RCC 7860 (cell line): ENCODE results near the gene VIPR2.
"Not testable (repeated sequence)": the region's sequence is repeated elsewhere in the genome, so short reads cannot be mapped to it uniquely, and the experiment has no call there.

ENCODE experiments used
- DNase-seq: peaks from one replicate; pipeline ENCODE4 v3.0.0-alpha.2; 2015; ENCODE audit warnings: low spot score
- FAIRE-seq: peaks from 2 replicates; lab custom pipeline; 2012; peaks lifted over from hg19 to GRCh38; lab: Jason Lieb, UNC

Gene VIPR2

DNA sequence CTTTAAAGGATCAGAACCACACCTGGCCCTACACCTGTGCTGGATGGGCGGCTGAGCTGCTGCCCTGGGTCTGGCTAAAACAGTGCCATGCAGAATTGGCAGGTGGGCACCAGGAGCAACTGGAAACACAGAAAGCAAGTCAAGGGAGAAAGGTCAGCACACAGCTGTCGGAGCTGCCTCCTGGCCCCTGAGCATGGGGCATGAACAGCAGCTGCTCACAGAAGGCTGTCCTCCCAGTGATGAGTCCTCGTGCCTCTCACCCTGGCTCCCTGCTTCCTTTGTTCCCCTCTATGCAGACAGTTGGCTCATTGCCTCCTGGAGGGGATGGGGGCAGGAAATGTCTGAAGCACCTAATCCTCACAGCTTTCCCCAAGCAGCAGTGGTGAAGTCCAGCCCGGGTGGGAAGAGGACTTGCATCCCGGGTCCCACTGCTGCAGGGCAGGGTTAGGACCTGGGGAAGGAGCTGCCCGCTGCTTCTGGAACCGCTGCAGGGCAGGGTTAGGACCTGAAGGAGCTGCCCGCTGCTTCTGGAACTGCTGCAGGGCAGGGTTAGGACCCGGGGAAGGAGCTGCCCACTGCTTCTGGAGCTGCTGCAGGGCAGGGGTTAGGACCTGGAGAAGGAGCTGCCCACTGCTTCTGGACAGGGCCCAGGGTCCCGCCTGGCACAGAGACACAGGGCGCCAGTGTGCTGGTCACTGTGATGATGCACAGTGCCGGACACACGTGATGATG lies 37.3 kb downstream of the VIPR2 start:
- FAIRE-seq (no peak), DNase-seq (no peak)

DNA sequence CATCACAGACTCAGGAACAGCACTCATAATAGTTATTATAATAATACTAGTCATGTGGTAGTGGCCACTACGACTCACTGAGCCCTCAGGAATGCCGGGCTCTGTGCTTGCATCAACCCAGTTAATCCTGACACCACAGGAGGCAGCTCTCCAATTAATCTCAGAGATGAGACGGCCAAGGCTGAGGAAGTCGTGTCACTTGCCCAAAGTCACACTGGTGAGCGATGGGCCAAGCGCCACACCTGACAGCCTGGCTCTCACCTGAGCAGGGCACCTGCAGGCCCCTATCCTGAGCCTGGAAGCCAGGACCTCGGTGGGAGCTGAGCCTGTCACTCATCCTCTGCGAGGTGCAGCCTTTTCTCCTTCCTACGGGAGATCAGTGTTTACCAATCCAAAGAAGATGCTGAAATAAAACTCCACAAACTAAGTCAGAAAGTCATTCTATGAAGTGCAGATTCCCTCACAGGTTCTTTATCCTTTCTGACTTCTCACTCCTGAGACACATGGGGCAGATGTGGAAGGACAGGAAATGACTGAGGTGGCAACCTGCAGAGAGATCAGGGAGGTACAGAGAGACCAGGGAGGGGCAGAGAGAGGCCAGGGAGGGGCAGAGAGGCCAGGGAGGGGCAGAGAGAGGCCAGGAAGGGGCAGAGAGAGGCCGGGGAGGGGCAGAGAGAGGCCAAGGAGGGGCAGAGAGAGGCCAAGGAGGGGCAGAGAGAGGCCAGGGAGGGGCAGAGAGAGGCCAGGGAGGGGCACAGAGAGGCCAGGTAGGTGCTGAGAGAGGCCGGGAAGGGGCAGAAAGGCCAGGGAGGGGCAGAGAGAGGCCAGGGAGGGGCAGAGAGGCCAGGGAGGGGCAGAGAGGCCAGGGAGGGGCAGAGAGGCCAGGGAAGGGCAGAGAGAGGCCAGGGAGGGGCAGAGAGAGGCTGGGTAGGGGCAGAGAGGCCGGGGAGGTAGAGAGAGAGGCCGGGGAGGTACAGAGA lies 38.5 kb downstream of the VIPR2 start:
- DNase-seq: no peak
- no peak for FAIRE-seq

DNA sequence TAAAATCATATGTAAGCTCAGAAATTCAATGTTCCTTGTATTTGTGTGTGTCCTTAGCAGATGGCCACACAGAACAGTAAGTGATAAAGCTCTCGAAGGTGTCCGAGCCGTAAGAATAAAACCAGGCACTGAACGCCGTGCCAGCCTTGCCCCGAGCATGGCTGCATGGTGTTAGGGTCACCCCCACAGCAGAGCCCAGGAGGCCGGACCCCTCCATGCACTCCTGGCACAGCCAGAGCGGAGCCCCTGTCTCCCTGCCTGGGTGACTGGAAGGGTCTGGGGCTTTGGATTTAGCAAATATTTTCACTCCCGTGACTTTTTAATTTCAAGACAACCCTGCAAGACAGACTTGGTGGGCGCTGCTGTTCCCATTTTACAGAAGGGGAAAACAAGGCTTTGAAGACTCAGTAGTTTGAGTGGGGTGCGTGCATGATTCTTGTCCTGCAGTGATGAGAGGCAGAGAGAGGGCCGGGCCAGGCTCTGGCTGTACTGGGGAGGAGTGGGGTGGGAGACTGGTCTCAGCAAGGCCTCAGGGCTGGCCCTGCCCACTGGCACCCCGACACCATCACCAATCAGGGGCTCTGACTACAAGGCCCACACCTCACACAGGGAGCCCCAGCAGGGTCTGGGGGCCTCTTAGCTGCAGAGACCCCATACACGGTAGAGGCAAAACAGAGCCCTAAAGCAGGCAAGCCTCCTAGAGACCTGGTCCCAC lies 39.4 kb downstream of the VIPR2 start:
- DNase-seq (no peak), FAIRE-seq (no peak)

DNA sequence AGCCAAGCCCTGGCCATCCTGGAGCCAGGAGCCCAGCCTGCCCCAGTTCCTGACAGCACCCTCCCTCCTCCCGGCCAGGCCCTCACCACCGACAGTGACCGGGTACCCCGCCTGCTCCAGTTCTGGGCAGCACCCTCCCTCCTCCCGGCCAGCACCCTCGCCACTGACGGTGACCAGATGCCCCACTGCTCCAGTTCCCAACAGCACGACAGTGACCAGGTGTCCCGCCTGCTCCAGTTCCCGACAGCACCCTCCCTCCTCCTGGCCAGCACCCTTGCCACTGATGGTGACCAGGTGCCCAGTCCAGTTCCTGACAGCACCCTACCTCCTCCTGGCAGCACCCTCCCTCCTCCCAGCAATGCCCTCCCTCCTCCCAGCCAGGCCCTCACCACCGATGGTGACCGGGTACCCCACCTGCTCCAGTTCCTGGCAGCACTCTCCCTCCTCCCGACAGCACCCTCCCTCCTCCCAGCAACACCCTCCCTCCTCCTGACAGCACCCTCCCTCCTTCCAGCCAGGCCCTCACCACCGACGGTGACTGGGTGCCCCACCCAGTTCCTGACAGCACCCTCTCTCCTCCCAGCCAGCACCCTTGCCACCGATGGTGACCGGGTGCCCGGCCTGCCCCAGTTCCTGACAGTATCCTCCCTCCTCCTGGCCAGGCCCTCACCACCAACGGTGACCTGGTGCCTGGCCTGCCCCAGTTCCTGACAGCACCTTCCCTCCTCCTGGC lies 40.3 kb downstream of the VIPR2 start:
- no peak for DNase-seq

DNA sequence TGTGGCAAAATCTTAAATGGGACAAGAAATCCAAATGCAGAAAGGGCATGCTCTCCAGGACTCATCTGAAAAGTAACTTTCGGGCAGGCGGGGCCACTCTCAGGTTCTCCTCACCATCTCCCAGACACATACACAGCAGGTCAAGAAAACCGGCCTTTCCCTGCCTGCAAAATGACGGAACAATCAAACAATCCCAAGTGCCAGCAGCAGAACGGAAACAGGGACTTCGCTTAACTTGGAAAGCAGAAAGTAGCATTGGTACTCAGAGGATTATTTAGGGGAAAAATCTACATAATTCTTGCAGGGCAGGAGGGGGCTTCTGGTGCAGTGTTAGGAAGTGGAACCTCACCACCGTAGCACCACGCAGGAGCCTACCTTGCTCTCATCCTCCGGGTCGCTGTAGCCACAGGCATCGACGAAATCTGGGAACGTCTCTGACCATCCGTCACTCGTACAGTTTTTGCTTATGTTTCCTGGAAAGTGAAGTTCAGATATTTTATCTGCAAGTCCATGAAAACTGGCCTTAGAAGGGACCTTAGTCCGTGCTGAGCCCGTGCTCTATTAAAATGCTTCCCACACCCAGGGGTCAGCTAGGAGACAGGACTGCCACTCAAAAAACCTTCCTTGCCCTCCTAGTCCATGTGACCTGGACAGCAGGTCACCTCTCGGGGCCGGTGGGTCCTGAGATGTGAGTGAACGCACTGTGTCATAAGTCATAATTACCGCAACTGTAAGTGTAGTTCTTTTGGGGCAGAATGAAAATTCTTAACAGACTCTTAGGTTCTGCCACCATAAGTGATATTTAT lies 41.1 kb downstream of the VIPR2 start:
- DNase-seq (no peak), FAIRE-seq (no peak)

More for the DNA sequence above, 40.3 kb downstream of the VIPR2 start:
- no peak for FAIRE-seq

DNA sequence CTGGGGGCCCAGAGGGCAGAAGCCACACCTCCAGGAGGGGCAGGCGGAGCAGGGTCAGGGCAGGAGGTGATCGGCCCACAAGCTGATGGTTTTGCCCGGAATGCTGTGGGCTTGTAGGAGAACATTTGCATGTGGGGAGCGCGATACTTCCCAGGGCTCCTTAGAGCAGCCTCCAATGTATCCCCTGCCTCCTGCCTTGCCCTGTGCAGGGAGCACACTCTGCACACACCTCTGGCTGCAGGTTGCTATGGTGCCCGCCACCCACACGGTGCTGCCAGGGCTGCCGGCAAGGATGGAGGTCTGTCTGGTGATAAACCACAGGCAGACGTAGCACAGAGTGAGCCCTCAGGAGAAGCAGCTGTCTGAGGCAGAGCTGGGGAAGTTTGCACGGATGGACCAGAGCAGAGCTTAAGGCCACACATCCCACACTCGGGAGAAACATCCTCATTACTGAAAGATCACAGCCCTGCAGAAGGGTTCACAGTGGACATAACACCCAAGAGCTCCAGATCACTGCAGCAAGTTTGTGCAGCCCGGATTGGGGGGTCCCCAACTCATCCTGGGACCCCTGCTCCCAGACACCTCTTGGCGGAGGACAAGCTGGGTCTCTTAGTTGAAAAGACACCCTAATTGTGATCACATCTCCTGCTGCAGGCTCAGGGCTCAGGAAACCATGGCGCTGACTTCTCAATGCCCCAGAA lies 41.8 kb downstream of the VIPR2 start:
- no peak for DNase-seq
- no peak for FAIRE-seq

DNA sequence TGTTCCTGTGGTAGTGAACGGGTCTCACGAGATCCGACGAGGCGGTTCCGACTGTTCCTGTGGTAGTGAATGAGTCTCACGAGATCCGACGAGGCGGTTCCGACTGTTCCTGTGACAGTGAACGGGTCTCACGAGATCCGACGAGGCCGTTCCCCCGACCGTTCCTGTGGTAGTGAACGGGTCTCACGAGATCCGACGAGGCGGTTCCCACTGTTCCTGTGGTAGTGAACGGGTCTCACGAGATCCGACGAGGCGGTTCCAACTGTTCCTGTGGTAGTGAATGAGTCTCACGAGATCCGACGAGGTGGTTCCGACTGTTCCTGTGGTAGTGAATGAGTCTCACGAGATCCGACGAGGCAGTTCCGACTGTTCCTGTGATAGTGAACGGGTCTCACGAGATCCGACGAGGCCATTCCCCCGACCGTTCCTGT lies 43.0 kb downstream of the VIPR2 start:
- not testable (repeated sequence) for DNase-seq, FAIRE-seq

DNA sequence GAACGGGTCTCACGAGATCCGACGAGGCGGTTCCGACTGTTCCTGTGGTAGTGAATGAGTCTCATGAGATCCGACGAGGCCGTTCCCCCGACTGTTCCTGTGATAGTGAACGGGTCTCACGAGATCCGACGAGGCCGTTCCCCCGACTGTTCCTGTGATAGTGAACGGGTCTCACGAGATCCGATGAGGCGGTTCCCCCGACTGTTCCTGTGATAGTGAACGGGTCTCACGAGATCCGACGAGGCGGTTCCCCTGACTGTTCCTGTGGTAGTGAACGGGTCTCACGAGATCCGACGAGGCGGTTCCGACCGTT lies 43.6 kb downstream of the VIPR2 start:
- FAIRE-seq: not testable (repeated sequence)

DNA sequence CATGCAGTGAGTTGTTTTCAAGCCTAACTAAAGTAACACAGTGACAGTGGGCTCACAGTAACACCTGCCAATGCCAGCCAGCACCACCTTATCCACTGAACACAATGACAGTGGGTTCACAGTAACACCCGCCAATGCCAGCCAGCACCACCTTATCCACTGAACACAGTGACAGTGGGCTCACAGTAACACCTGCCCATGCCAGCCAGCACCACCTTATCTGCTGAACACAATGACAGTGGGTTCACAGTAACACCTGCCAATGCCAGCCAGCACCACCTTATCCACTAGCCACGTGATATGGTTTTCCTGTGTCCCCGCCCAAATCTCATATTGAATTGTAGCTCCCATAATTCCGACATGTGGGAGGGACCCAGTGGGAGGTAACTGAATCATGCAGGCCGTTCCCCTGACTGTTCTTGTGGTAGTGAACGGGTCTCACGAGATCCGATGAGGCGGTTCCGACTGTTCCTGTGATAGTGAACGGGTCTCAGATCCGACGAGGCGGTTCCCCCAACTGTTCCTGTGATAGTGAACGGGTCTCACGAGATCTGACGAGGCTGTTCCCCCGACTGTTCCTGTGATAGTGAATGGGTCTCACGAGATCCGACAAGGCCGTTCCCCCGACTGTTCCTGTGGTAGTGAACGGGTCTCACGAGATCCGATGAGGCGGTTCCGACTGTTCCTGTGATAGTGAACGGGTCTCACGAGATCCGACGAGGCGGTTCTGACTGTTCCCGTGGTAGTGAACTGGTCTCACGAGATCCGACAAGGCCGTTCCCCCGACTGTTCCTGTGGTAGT lies 44.2 kb downstream of the VIPR2 start:
- not testable (repeated sequence) for FAIRE-seq

More for the DNA sequence above, 43.6 kb downstream of the VIPR2 start:
- not testable (repeated sequence) for DNase-seq

DNA sequence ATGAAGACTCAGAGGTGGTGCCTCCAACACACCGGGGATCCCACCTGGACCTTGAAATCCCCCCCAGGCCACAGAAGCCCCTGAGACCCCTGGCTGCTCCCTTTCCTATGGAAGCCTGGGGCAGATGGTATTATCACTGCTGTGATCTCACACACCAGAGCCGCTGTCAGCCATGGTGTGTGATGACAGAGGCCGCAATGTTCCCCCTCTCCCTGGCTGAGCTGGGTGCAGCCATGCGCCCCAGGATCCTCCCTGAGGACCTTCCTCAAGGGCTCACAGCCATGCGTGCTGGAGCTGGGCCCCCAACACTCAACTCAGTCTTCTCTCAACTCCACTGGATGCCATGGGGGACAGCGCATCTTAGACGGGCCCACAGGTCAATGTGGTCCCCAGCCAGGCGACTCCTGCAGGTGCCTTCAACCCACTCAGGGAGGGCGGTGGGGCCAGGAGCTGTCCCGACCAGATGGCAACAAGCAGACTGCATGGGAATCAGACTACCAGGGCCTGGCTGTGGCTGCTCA lies 44.9 kb downstream of the VIPR2 start:
- no peak for DNase-seq
- FAIRE-seq: no peak

More for the DNA sequence above, 44.2 kb downstream of the VIPR2 start:
- not testable (repeated sequence) for DNase-seq

DNA sequence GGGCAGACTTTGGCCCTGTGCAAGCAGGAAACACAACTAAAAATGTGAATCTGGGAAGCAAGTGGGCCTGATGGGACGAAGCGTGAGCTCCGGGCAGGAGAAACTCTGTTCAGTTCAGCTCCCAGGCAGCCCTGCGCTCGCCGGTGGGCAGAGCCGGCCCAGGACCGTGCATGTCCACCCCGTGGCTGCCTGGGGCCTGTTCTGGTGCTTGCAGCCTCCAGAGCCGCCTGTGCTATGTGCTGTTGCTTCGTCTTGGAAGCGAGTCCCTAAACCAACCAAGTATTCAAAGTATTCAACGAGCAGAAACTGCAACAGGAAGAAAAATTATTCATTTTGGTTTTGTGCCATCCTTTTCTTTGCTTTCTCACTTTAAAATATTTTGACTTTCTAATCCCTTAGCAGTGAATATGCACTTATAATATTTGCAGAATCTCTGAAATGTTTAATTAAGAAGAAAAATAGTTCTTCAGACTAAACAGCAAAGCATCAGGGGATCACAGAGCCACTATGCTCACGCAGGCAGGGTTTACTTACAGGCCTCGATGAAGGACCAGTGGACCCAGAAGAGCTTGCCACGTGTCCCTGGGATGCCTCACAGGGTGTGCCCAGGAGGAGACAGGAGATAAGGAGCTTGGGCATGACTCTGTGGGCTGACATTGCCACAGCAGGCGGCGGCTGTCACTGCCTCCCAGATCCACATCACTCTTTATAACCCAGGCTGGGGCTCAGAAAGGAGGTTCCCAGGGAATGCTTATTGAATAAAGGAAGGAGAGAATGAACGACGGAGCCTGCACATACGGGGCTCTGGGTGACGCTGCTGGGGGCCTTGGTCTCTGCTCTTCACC lies 45.6 kb downstream of the VIPR2 start:
- FAIRE-seq: no peak

DNA sequence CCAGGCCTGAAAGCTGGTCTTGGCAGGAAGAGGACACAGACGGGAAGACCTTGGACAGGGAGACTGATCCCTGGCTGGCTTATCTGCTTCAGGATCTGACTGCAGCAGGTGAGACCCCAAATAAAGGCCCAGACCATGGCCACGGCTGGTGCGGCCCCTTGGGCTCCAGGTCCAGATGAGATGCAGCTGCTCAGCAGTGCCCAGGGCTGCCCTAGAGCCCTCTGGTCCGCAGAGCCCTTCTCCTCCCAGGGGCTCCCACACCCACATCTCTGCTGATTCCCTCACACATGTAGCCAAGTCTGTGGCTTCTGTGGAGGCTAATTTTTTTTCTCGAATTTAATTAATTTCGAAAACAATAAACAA lies 46.3 kb downstream of the VIPR2 start:
- no peak for FAIRE-seq

More for the DNA sequence above, 45.6 kb downstream of the VIPR2 start:
- no peak for DNase-seq

DNA sequence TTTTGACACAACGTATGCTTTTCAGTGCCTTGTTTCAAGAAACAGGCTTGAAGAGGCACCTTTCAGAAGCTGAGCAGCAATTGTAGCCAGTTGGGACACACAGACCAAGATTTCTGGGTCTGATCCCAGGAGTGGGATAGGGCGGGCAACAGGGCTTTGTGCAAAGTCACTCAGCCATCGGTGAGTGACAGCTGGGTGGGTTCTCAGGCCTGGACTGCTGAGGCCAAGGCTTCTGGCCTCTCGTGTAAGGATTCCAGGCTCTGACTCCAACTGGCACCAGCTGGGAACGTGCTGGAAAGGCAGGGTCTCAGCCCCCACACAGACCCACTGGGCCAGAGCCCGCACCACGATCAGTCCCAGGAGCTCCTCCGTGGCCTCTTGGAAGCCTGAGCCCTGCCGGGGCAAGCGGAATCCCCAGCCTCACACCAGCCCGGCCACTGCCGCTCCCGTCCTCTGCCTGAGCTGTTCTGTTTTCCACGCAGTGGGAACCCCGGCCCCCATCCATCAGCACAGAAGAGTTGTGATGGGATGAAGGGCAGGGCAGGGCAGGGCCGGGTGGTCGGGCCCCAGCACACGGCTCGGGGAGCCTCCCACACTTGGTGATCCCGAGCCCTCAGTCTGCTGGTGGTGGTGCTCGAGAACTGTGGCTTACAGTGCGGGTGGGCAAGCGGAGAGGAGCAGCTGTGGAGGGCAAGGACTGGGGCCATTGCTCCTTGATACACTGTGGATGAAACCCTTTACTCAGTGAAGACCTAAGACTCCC lies 46.8 kb downstream of the VIPR2 start:
- DNase-seq (no peak), FAIRE-seq (no peak)

More for the DNA sequence above, 46.3 kb downstream of the VIPR2 start:
- no peak for DNase-seq

DNA sequence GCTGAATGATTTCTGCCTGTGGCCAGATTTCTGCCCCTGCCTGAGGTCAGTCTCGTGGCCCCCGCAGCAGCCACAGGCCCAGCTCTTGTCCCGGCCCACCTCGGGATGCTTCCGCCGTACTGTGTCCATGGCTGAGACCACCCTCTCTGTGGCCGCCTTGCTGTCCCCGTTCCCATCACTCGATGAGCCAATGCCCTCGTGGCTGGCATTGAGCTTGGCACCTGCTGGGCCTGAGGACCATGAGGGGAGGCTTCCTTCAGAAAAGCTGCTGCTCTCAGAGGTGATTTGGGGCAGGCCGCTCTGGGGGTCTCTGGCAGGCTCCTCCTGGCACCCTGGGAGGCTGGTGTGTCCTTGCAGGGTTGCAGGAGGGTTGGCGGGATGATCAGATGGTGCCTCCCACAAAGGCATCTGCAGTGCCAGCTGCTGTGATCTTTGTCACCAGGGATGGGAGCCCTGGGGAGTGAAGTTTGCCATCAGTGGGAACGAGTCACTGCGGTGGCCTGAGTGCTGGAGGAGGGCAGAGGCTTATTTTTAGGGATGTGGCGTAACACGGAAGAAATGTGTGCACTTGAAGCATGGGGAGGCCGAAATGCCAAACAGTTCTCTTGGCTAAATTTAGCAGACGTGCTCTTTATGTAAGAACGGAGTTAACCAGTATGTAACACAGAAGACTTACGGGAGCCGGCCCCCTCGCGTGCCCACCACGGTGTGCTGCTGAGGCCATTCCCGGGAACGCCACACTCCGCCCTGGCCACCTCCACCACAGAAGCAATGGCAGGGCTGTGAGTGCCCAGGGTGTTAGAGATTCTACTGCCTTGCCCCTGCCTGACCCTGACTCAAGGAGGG lies 47.7 kb downstream of the VIPR2 start:
- DNase-seq: no peak

DNA sequence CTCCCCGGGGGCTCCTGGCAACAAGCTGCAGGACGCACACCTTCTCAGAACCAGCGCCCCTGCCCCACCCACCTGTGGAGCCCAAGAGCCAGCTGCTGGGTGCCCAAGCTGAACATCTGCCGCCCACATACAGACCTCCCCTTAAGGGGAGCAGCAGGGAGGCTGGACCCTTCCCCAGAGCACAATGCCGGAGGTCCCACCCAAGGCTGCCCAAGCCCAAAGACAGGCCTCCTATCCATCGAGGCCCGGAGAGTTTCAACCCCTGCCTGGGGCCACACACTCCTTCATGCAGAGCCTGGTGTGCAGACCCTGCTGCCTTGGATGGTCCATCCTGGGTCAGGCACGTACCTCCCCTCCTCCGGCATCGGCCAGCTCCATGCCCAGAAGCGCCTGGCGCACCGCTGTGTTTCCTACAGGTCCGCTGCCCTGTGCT lies 48.7 kb downstream of the VIPR2 start:
- DNase-seq: no peak
- no peak for FAIRE-seq

More for the DNA sequence above, 47.7 kb downstream of the VIPR2 start:
- no peak for FAIRE-seq
